Measurements from ENCODE around the gene RAB5A. TPM values are rescaled to one million over a fixed set of nuclear protein-coding genes. Genes with fewer than 3 reads are reported as not detected.
"Not testable (repeated sequence)": the region's sequence is repeated elsewhere in the genome, so short reads cannot be mapped to it uniquely, and the experiment has no call there.

Gene RAB5A
- total RNA-seq, 1 donor from 2014 or later = 55.0 TPM

DNA sequence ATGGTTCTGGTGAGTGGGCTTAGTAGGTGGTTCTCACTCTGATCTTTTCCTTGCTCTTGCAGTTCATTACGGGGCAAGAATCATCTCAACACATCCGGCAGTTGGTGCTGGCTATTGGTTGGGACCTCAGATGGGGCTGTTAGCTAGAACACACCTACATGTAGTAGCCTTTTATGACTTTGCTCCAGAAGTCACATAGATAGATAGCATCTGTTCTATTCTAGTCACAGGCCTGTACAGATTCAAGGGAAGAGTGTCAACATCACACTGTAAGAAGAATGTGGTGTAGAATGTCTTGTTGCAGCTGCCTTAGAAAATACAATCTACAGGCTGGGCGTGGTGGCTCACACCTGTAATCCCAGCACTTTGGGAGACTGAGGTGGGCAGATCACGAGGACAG, 15.1 kb downstream of the RAB5A start:
- Mint-ChIP-seq H3K27me3 (no peaks in the 10 kb centered on the region), H3K9me3 (no peaks in the 10 kb centered on the region), H3K36me3 (peaks cover 21% of the 10 kb centered on the region), H3K27ac (no peak overlapping the region), H3K4me1 (ENCODE audit: unreplicated experiment) (no peaks in the 10 kb centered on the region), H3K4me3 (no peak overlapping the region)
- no peak for TF ChIP-seq CTCF (conservative IDR thresholded peaks at IDR 0.05)
- DNase-seq (ENCODE audit: extremely low spot score, unreplicated experiment) = no peak

DNA sequence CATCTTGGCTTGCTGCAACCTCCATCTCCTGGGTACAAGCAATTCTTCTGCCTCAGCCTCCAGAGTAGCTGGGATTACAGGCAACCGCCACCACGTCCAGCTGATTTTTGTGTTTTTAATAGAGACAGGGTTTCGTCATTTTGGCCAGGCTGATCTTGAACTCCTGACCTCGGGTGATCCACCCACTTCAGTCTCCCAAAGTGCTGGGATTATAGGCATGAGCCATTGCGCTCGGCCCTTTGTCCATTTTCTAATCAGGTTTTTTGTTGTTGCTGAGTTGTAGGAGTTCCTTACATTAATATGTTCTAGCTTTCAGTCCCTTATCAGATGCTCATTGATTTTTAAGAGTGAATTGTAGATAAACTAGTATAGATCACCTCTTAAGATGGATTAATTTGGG, 20.3 kb downstream of the RAB5A start:
- H3K4me3 Mint-ChIP-seq = no peak overlapping the region
- no peaks in the 10 kb centered on the region for H3K9me3 Mint-ChIP-seq
- H3K4me1 Mint-ChIP-seq (ENCODE audit: unreplicated experiment) = peaks cover 12% of the 10 kb centered on the region
- H3K27me3 Mint-ChIP-seq = no peaks in the 10 kb centered on the region
- no peak overlapping the region for H3K27ac Mint-ChIP-seq
- no peak for TF ChIP-seq CTCF (conservative IDR thresholded peaks at IDR 0.05)
- H3K36me3 Mint-ChIP-seq = peaks cover 16% of the 10 kb centered on the region
- DNase-seq (ENCODE audit: extremely low spot score, unreplicated experiment) = no peak

- Mint-ChIP-seq H3K27ac (no peak overlapping the region), H3K4me1 (ENCODE audit: unreplicated experiment) (peaks cover 12% of the 10 kb centered on the region), H3K36me3 (peaks cover 20% of the 10 kb centered on the region), H3K27me3 (no peaks in the 10 kb centered on the region), H3K4me3 (no peak overlapping the region), H3K9me3 (no peaks in the 10 kb centered on the region)
- no peak for DNase-seq (ENCODE audit: extremely low spot score, unreplicated experiment)
- TF ChIP-seq CTCF (conservative IDR thresholded peaks at IDR 0.05) = no peak
Measured at GRCh38 chr3:19967812-19968211, 20.9 kb downstream of the RAB5A start.

DNA sequence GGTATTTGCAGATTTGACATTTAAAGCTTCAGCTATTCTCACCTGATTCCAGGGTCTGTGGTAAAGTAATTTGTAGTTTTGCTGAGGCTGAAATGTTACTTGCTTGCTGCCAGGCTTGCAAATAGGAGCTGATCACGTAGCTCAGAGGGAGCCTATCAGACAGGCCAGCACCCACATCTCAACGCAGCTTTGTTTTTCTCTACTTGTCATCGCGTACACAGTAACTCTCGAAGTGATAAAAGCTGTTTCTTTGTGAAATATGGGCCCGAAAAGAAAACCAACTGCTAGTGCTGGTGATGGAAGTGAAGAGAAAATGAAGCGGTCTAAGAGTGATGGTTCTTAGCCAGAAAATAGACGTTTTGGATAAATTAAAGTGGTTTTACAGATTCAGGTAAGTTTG, 23.4 kb downstream of the RAB5A start:
- DNase-seq (ENCODE audit: extremely low spot score, unreplicated experiment) = no peak
- H3K4me1 Mint-ChIP-seq (ENCODE audit: unreplicated experiment) = peaks cover 12% of the 10 kb centered on the region
- no peaks in the 10 kb centered on the region for H3K27me3 Mint-ChIP-seq
- no peaks in the 10 kb centered on the region for H3K9me3 Mint-ChIP-seq
- H3K27ac Mint-ChIP-seq = no peak overlapping the region
- TF ChIP-seq CTCF (conservative IDR thresholded peaks at IDR 0.05) = no peak
- peaks cover 26% of the 10 kb centered on the region for H3K36me3 Mint-ChIP-seq
- no peak overlapping the region for H3K4me3 Mint-ChIP-seq

- no peaks in the 10 kb centered on the region for H3K9me3 Mint-ChIP-seq
- no peak for DNase-seq (ENCODE audit: extremely low spot score, unreplicated experiment)
- H3K4me1 Mint-ChIP-seq (ENCODE audit: unreplicated experiment) = peaks cover 12% of the 10 kb centered on the region
- peaks cover 26% of the 10 kb centered on the region for H3K36me3 Mint-ChIP-seq
- H3K27me3 Mint-ChIP-seq = no peaks in the 10 kb centered on the region
- no peak overlapping the region for H3K27ac Mint-ChIP-seq
- TF ChIP-seq CTCF (conservative IDR thresholded peaks at IDR 0.05) = no peak
- no peak overlapping the region for H3K4me3 Mint-ChIP-seq
Measured at GRCh38 chr3:19972054-19972453, 25.2 kb downstream of the RAB5A start.

- DNase-seq (ENCODE audit: extremely low spot score, unreplicated experiment); H3K4me1 Mint-ChIP-seq (ENCODE audit: unreplicated experiment); H3K4me3 Mint-ChIP-seq; H3K27me3 Mint-ChIP-seq; H3K9me3 Mint-ChIP-seq; H3K27ac Mint-ChIP-seq: not testable (repeated sequence)
- H3K36me3 Mint-ChIP-seq = peaks cover 17% of the 10 kb centered on the region
Measured at GRCh38 chr3:19988904-19989303, 42.0 kb downstream of the RAB5A start.
